Thymus (tissue), 14 donors: ENCODE data around the gene PCDH20. TPM values are rescaled to one million over a fixed set of nuclear protein-coding genes. Genes with fewer than 3 reads are reported as not detected.
A peak's percentile ranks its signal among the peaks of the same experiment; 100 is the strongest.

Experiments
- DNase-seq, 9 donors: peaks; one replicate each; pipeline ENCODE4 v3.0.0-alpha.2; 2013; ENCODE audit warnings: low spot score in 9 of 9, low read depth in 6 of 9, missing footprints in 1 of 9
- H3K27ac ChIP-seq, 2 donors: one replicate each; pipeline ENCODE4 v1.5.1; 2013; ENCODE audit warnings: control low read depth in 1 of 2, low read depth in 1 of 2, low read length in 1 of 2, mild to moderate bottlenecking in 1 of 2, moderate library complexity in 1 of 2
- H3K27me3 ChIP-seq, 2 donors: one replicate each; pipeline ENCODE4 v1.5.1; 2013; ENCODE audit warnings: low read length in 1 of 2; ENCODE audit not compliant: control insufficient read depth in 2 of 2, insufficient read depth in 1 of 2
- H3K36me3 ChIP-seq, 2 donors: one replicate each; pipeline ENCODE4 v1.5.1; 2013; ENCODE audit warnings: low read length in 1 of 2, mild to moderate bottlenecking in 1 of 2, moderate library complexity in 1 of 2; ENCODE audit not compliant: control insufficient read depth in 2 of 2, insufficient read depth in 2 of 2
- H3K4me1 ChIP-seq, 2 donors: one replicate each; pipeline ENCODE4 v1.5.1; 2013; ENCODE audit warnings: low read length in 2 of 2; ENCODE audit not compliant: control insufficient read depth in 2 of 2, insufficient read depth in 2 of 2
- H3K4me3 ChIP-seq, 2 donors: one replicate each; pipeline ENCODE4 v1.5.1; 2013; ENCODE audit warnings: low read length in 2 of 2, control low read depth in 1 of 2, mild to moderate bottlenecking in 1 of 2
- H3K9me3 ChIP-seq, 2 donors: one replicate each; pipeline ENCODE4 v1.5.1; 2013; ENCODE audit warnings: low read length in 1 of 2, mild to moderate bottlenecking in 1 of 2; ENCODE audit not compliant: control insufficient read depth in 2 of 2, insufficient read depth in 1 of 2
- WGBS: extraction: QIAGEN DNeasy Blood & Tissue Kit; methylation state at CpG from one replicate; pipeline ENCODE4 v1.1.7; 2013; 5-methylcytosine and 5-hydroxymethylcytosine counted together
- long read RNA-seq, 10 donors: transcript quantifications; one replicate each; lab custom pipeline, GENCODE V29; 2026
- polyA plus RNA-seq: library from polyadenylated mRNA; stranded (reverse); fragments of 200-250 nt; gene quantifications from one replicate; pipeline ENCODE4 v1.2.3, GENCODE V29; 2013
- total RNA-seq: library from RNA; stranded (reverse); fragments of 120-200 nt; gene quantifications from one replicate; pipeline ENCODE4 v1.2.4, GENCODE V29; 2013
- donor health status: healthy.

The PCDH20 gene, protein sequence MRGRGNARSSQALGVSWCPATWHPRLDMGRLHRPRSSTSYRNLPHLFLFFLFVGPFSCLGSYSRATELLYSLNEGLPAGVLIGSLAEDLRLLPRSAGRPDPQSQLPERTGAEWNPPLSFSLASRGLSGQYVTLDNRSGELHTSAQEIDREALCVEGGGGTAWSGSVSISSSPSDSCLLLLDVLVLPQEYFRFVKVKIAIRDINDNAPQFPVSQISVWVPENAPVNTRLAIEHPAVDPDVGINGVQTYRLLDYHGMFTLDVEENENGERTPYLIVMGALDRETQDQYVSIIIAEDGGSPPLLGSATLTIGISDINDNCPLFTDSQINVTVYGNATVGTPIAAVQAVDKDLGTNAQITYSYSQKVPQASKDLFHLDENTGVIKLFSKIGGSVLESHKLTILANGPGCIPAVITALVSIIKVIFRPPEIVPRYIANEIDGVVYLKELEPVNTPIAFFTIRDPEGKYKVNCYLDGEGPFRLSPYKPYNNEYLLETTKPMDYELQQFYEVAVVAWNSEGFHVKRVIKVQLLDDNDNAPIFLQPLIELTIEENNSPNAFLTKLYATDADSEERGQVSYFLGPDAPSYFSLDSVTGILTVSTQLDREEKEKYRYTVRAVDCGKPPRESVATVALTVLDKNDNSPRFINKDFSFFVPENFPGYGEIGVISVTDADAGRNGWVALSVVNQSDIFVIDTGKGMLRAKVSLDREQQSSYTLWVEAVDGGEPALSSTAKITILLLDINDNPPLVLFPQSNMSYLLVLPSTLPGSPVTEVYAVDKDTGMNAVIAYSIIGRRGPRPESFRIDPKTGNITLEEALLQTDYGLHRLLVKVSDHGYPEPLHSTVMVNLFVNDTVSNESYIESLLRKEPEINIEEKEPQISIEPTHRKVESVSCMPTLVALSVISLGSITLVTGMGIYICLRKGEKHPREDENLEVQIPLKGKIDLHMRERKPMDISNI
- 1.2 TPM for total RNA-seq
- polyA plus RNA-seq = 0.39 TPM
- long read RNA-seq, donor 1 = 0 reads
- long read RNA-seq, donor 2 = 0 reads
- long read RNA-seq, donor 3 = 0 reads
- long read RNA-seq, donor 4 = 0 reads
- long read RNA-seq, donor 5, full-length matches to known transcripts = 2 of 2 reads
- long read RNA-seq, donor 5, partial matches to known transcripts = 0 of 2 reads
- long read RNA-seq, donor 5, other reads (novel, unspliced or antisense) = 0 of 2 reads
- long read RNA-seq, donor 6, full-length matches to known transcripts = 2 of 2 reads
- long read RNA-seq, donor 6, partial matches to known transcripts = 0 of 2 reads
- long read RNA-seq, donor 6, other reads (novel, unspliced or antisense) = 0 of 2 reads
- long read RNA-seq, donor 7 = 0 reads
- long read RNA-seq, donor 8 = 0 reads
- long read RNA-seq, donor 9 = 0 reads
- long read RNA-seq, donor 10, full-length matches to known transcripts = 2 of 2 reads
- long read RNA-seq, donor 10, partial matches to known transcripts = 0 of 2 reads
- long read RNA-seq, donor 10, other reads (novel, unspliced or antisense) = 0 of 2 reads

GRCh38 chr13:61415749-61416148 is at the start of gene PCDH20:
PCDH20 (minus strand) TSS chr13:61415849; CDS start chr13:61415158, 691 bp downstream.
- Histone ChIP-seq H3K27ac (no peak within 1 kb of the TSS), H3K4me3 (peak within 1 kb of the TSS in 1 of 2 donors; percentile 1), H3K4me1 (no peaks in the 10 kb centered on the region), H3K27me3 (peaks cover 18 to 34% of the 10 kb centered on the region in 2 donors), H3K36me3 (no peaks in the 10 kb centered on the region), H3K9me3 (peaks cover 1 to 5% of the 10 kb centered on the region in 2 donors)
- no peak for DNase-seq
- 51% methylated on average over 3 of the region's 3 CpGs for WGBS

DNA sequence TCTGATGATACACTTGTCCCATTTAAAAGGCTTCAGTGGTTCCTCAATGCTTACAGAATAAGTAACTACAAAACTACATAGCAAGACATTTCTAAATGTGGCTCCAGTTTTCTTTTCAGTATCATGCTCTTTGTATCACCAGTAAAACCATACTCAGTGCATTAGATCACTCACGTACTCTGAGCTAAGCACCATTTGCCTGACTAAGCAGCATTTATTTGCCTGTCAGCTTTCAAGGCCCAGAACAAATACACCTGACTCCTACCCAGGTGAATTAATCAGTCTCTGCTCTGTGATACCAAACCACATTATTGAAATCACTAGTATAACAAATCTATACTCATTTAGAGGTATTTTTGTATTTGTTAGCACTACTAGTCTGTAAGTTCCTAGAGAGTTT is 47.4 kb upstream of the PCDH20 start:
- 95% methylated on average over 1 of the region's 1 CpG for WGBS

DNA sequence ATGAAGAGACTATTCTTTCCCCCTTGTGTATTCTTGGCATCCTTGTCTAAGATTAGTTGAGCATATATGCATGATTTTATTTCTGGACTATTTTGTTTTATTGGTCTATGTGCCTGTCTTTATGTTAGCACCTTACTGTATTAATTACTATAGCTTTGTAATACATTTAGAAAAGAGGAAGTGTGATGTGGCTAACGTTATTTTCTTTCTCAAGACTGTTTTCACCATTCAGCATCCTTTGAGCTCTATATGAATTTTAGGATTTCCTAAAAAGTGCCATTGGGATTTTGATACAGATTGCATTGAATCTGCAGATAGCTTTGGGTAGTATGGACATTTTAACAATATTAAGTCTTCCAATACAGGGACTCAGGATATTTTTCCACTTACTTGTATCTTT is 37.5 kb upstream of the PCDH20 start:
- Histone ChIP-seq H3K36me3 (no peaks in the 10 kb centered on the region), H3K9me3 (no peaks in the 10 kb centered on the region), H3K4me1 (no peaks in the 10 kb centered on the region), H3K4me3 (no peak overlapping the region), H3K27me3 (no peaks in the 10 kb centered on the region), H3K27ac (no peak overlapping the region)
- DNase-seq = no peak
- 48% methylated on average over 1 of the region's 1 CpG for WGBS

More for the DNA sequence above, 47.4 kb upstream of the PCDH20 start:
- no peak overlapping the region for H3K4me3 ChIP-seq
- DNase-seq = no peak
- no peaks in the 10 kb centered on the region for H3K36me3 ChIP-seq
- no peaks in the 10 kb centered on the region for H3K9me3 ChIP-seq
- no peaks in the 10 kb centered on the region for H3K4me1 ChIP-seq
- H3K27ac ChIP-seq = no peak overlapping the region
- no peaks in the 10 kb centered on the region for H3K27me3 ChIP-seq

DNA sequence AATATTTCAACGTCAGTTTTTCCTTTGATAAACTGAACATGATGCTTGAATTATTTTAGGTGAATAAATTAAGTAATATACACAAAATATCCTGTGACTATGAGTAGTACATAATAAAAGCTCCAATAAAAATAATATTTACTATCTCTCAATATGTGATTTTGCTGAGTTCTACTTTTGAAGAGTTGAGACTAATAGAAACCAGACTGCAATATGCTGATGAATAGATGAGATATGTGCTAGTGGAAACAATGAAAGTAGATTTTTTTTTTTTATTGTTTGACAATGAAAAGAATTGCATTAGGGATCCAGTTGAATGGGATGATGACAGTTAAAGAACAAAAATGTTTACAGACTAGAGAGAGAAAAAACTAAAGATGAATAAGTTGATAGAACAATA is 16.4 kb upstream of the PCDH20 start:
- Histone ChIP-seq H3K36me3 (no peaks in the 10 kb centered on the region), H3K27ac (no peak overlapping the region), H3K9me3 (no peaks in the 10 kb centered on the region), H3K27me3 (no peaks in the 10 kb centered on the region), H3K4me1 (no peaks in the 10 kb centered on the region), H3K4me3 (no peak overlapping the region)
- 97% methylated on average over 1 of the region's 1 CpG for WGBS
- no peak for DNase-seq

DNA sequence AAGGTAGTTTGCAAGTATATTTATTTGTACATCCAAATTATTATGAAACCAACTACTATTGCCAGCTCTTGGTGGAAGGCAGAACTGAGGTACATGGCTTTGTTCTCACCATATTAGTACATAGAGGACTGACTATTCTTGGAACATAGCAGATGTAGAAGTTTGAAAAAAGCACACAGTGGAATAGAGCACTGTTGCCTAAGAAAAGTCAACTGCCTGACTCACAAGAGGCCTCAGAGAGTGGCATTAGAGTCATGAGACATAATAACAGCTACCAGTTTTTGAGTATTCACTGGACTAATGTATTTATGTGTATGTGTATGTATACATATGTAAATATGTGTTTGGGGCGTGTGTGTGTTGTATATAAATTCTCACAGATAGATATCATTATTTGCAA is 8.3 kb upstream of the PCDH20 start:
- Histone ChIP-seq H3K4me3 (no peak overlapping the region), H3K27ac (no peak overlapping the region), H3K9me3 (no peaks in the 10 kb centered on the region), H3K4me1 (no peaks in the 10 kb centered on the region), H3K27me3 (no peaks in the 10 kb centered on the region), H3K36me3 (no peaks in the 10 kb centered on the region)
- WGBS = 94% methylated on average over 1 of the region's 1 CpG
- no peak for DNase-seq

DNA sequence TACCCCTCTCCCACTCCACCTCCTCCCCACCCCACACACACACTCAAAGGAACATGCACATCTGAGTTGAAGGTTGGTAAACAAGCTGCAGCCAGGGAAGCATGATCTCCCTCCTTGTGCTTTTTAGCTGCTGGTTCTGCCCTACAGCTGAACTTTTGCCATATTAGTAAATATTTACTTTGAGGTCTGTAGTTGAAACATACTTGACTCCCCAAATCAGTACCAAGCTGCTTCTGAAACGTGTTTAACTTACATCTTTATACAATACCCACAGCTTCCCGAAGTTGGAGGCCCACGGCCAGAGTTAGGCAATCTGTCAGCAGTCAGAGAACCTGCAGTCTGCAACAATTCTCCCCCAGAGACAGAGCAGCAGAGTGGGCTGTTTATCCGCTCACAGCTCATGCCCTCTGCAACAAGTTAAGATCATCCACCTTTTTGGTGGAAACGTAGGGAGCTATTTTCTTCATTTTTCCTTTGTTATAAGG is 1.5 kb upstream of the PCDH20 start:
- Histone ChIP-seq H3K27ac (no peak overlapping the region), H3K4me3 (no peak overlapping the region), H3K4me1 (no peaks in the 10 kb centered on the region), H3K27me3 (peaks cover 18 to 34% of the 10 kb centered on the region in 2 donors), H3K9me3 (peaks cover 1 to 5% of the 10 kb centered on the region in 2 donors), H3K36me3 (no peaks in the 10 kb centered on the region)
- WGBS = 73% methylated on average over 5 of the region's 5 CpGs
- no peak for DNase-seq

- no peak overlapping the region for H3K27ac ChIP-seq
- peaks cover 1 to 5% of the 10 kb centered on the region in 2 donors for H3K9me3 ChIP-seq
- peaks cover 18 to 34% of the 10 kb centered on the region in 2 donors for H3K27me3 ChIP-seq
- H3K4me3 ChIP-seq = peak overlapping the region in 1 of 2 donors; percentile 1
- no peaks in the 10 kb centered on the region for H3K36me3 ChIP-seq
- peak in 1 of 9 donors; percentile 7 for DNase-seq
- H3K4me1 ChIP-seq = no peaks in the 10 kb centered on the region
- WGBS = 3% methylated on average over 30 of the region's 30 CpGs
Measured at GRCh38 chr13:61415058-61415721, 459 bp downstream of the PCDH20 start.

- H3K4me3 ChIP-seq = peak overlapping the region in 1 of 2 donors; percentile 1
- H3K36me3 ChIP-seq = no peaks in the 10 kb centered on the region
- H3K4me1 ChIP-seq = no peaks in the 10 kb centered on the region
- peaks cover 1 to 5% of the 10 kb centered on the region in 2 donors for H3K9me3 ChIP-seq
- H3K27me3 ChIP-seq = peaks cover 18 to 34% of the 10 kb centered on the region in 2 donors
- WGBS = 1% methylated on average over 16 of the region's 16 CpGs
- H3K27ac ChIP-seq = no peak overlapping the region
- no peak for DNase-seq
Measured at GRCh38 chr13:61414686-61415057, 977 bp downstream of the PCDH20 start.
